Measurements from ENCODE around the gene TNK1.

TNK1 gene

GRCh38 chr17:7356072-7356549 lies 24.8 kb upstream of the TNK1 start (continued):
- TF ChIP-seq ZBTB44 (tag by site-specific recombination; IDR thresholded peaks at IDR 0.05) (no peak; the same call in 1 of the 2 replicates), IKZF3 (tag by site-specific recombination; IDR thresholded peaks at IDR 0.05) (peak; percentile 66), ZNF514 (tag by site-specific recombination; IDR thresholded peaks at IDR 0.05) (no peak), ZSCAN4 (tag by site-specific recombination; IDR thresholded peaks at IDR 0.05) (0 out of 2 replicates have a peak, but pooled peaks have one; percentile 17), HIC1 (tag by site-specific recombination; IDR thresholded peaks at IDR 0.05) (no peak), SP7 (tag by site-specific recombination; IDR thresholded peaks at IDR 0.05) (peak; percentile 69), KLF17 (tag by site-specific recombination; IDR thresholded peaks at IDR 0.05) (peak; percentile 78; the same call in 1 of the 2 replicates), ZBTB1 (tag by site-specific recombination; IDR thresholded peaks at IDR 0.05) (no peak), ZNF600 (tag by site-specific recombination; IDR thresholded peaks at IDR 0.05) (peak; percentile 64; the same call in 1 of the 2 replicates), SP2 (tag by site-specific recombination; IDR thresholded peaks at IDR 0.05) (peak; percentile 30; the same call in 1 of the 2 replicates), PRDM10 (tag by site-specific recombination; IDR thresholded peaks at IDR 0.05) (peak; percentile 14; the same call in 1 of the 2 replicates), KLF16 (tag by site-specific recombination; IDR thresholded peaks at IDR 0.05) (peak; percentile 86), ZNF394 (tag by site-specific recombination; IDR thresholded peaks at IDR 0.05; ENCODE audit: borderline replicate concordance) (peak; percentile 35; the same call in 1 of the 2 replicates), PRDM2 (tag by site-specific recombination; IDR thresholded peaks at IDR 0.05; ENCODE audit: borderline replicate concordance) (no peak), ZBTB20 (tag by site-specific recombination; IDR thresholded peaks at IDR 0.05) (peak; percentile 36), ZNF530 (tag by site-specific recombination; IDR thresholded peaks at IDR 0.05; ENCODE audit: low read depth) (no peak), ZNF16 (tag by site-specific recombination; IDR thresholded peaks at IDR 0.05; ENCODE audit: low read depth) (no peak), ZNF473 (tag by site-specific recombination; IDR thresholded peaks at IDR 0.05) (no peak), ZEB2 (tag by site-specific recombination; IDR thresholded peaks at IDR 0.05) (peak; percentile 80), ZNF132 (tag by site-specific recombination; IDR thresholded peaks at IDR 0.05; ENCODE audit: borderline replicate concordance) (no peak), ZIC2 (tag by site-specific recombination; IDR thresholded peaks at IDR 0.05) (peak; percentile 65), ZNF701 (tag by site-specific recombination; IDR thresholded peaks at IDR 0.05) (no peak), GLIS2 (tag by site-specific recombination; IDR thresholded peaks at IDR 0.05) (peak; percentile 84), ZNF341 (tag by site-specific recombination; IDR thresholded peaks at IDR 0.05; ENCODE audit: low read depth) (peak; percentile 44; the same call in 1 of the 2 replicates)

Data from HEK293 (cell line).